HepG2 (cell line): ENCODE data around the gene TMC8.
A peak's percentile ranks its signal among the peaks of the same experiment; 100 is the strongest.

ENCODE experiments used
- CHD2 ChIP-seq: IDR thresholded peaks from 2 replicates; pipeline ENCODE4 v1.6.1; 2011; ENCODE audit warnings: low read depth, low read length, improper control_type of control experiment
- EZH2 ChIP-seq: conservative IDR thresholded peaks from 2 replicates; pipeline ENCODE4 v1.6.1; 2012; ENCODE audit warnings: mild to moderate bottlenecking, low read depth, low read length, moderate library complexity
- GABPA ChIP-seq, 2 experiments: IDR thresholded peaks; 2 replicates each; pipeline ENCODE4 v1.6.1; 2011 to 2016; ENCODE audit warnings: low read depth in 2 of 2, low read length in 1 of 2, missing biosample characterization in 1 of 2, missing genetic modification characterization in 1 of 2
- KMT2A ChIP-seq: sonication (generic); formaldehyde crosslinking; IDR thresholded peaks from 2 replicates; pipeline ENCODE4 v1.4.0; 2020; ENCODE audit warnings: missing genetic modification reagents
- MTF2 ChIP-seq: sonication (generic); formaldehyde crosslinking; IDR thresholded peaks from 2 replicates; pipeline ENCODE4 v1.5.0; 2020; ENCODE audit warnings: missing genetic modification reagents, borderline replicate concordance
- NCOR1 ChIP-seq: fragments of 200-600 bp; sonication (generic); IDR thresholded peaks from 2 replicates; pipeline ENCODE4 v1.7.0; 2017; ENCODE audit warnings: antibody characterized with exemption, low read length, borderline replicate concordance
- RFX1 ChIP-seq: fragments of 450-650 bp; IDR thresholded peaks from 2 replicates; pipeline ENCODE4 v1.6.1; 2017
- RFX5 ChIP-seq: IDR thresholded peaks from 2 replicates; pipeline ENCODE4 v1.6.1; 2011; ENCODE audit warnings: low read depth, low read length, improper control_type of control experiment
- ZFY ChIP-seq: sonication (generic); formaldehyde crosslinking; IDR thresholded peaks from 2 replicates; pipeline ENCODE4 v1.4.0; 2020; ENCODE audit warnings: missing genetic modification reagents
- ZNF431 ChIP-seq: sonication (generic); formaldehyde crosslinking; IDR thresholded peaks from 2 replicates; pipeline ENCODE4 v1.9.0; 2022; ENCODE audit warnings: missing genetic modification reagents, low read depth, mild to moderate bottlenecking, borderline replicate concordance
- ZNF577 ChIP-seq: sonication (generic); formaldehyde crosslinking; IDR thresholded peaks from 2 replicates; pipeline ENCODE4 v1.4.0; 2020; ENCODE audit warnings: mild to moderate bottlenecking, low read depth, missing genetic modification reagents, borderline replicate concordance
- ZNF678 ChIP-seq: sonication (generic); formaldehyde crosslinking; IDR thresholded peaks from 2 replicates; pipeline ENCODE4 v1.4.0; 2020; ENCODE audit warnings: mild to moderate bottlenecking, missing genetic modification reagents
- TF ChIP-seq, protein P1 (sequence below), 2 experiments: sonication (generic) in 1 of 2; formaldehyde crosslinking in 1 of 2; IDR thresholded peaks; 2 replicates each; pipeline versions ENCODE4 v1.5.1 to v1.6.1; 2011 to 2020; ENCODE audit warnings: borderline replicate concordance in 1 of 2, low read depth in 1 of 2, low read length in 1 of 2, mild to moderate bottlenecking in 1 of 2, missing genetic modification reagents in 1 of 2, moderate library complexity in 1 of 2

DNA sequence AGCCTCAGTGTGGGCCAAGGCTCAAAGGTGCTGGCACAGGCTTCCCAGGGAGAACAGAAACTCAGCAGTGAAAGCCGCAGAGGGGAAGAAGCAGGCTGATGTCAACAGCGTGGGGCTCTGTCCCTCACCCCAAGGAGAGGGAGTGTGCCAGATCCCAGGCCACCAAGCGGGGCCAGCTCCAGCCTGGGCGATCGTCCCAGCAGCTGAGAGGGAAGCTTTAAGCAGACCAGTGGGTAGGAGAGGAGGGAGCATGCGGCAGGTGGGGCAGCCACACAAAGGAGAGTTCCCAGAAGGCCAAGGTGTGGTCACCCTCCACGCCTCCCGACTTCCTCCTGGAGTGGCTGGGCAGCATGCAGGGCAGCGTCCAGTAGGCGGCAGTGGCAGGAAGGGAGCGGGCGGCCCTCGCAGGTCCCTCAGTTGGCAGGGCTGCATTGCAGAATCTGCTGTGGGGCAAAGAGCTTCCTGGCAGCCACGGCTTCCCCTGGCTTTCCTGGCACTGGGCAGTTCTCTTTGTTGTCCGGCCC is 43.8 kb downstream of the TMC8 start:
- TF ChIP-seq ZFY, result peak; percentile 21; the same call in 1 of the 2 replicates
- TF ChIP-seq GABPA (IDR thresholded peaks at IDR 0.05; ENCODE audit: low read depth, low read length), result no peak
- no peak for TF ChIP-seq GABPA (CRISPR knock-in tag; IDR thresholded peaks at IDR 0.05; ENCODE audit: low read depth)
- TF ChIP-seq CHD2, result no peak
- TF ChIP-seq EZH2, result no peak
- no peak for TF ChIP-seq ZNF577 (CRISPR knock-in tag)
- TF ChIP-seq RFX1, result no peak
- no peak for TF ChIP-seq MTF2 (CRISPR knock-in tag)
- no peak for TF ChIP-seq KMT2A
- TF ChIP-seq, protein P1, sequence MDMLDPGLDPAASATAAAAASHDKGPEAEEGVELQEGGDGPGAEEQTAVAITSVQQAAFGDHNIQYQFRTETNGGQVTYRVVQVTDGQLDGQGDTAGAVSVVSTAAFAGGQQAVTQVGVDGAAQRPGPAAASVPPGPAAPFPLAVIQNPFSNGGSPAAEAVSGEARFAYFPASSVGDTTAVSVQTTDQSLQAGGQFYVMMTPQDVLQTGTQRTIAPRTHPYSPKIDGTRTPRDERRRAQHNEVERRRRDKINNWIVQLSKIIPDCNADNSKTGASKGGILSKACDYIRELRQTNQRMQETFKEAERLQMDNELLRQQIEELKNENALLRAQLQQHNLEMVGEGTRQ (IDR thresholded peaks at IDR 0.05; ENCODE audit: low read depth, low read length), result no peak
- TF ChIP-seq, protein P1 (CRISPR knock-in tag; IDR thresholded peaks at IDR 0.05; ENCODE audit: borderline replicate concordance), result no peak
- TF ChIP-seq ZNF678 (CRISPR knock-in tag), result no peak
- no peak for TF ChIP-seq NCOR1
- no peak for TF ChIP-seq ZNF431 (CRISPR knock-in tag)
- no peak for TF ChIP-seq RFX5
